DMS 273 (cell line): Measurements from ENCODE around the gene DCTN5.

Experiments
- DNase-seq: peaks from one replicate; lab custom pipeline; 2025; ENCODE audit not compliant: unreplicated experiment; lab: John Stamatoyannopoulos, UW

The DCTN5 gene

DNA sequence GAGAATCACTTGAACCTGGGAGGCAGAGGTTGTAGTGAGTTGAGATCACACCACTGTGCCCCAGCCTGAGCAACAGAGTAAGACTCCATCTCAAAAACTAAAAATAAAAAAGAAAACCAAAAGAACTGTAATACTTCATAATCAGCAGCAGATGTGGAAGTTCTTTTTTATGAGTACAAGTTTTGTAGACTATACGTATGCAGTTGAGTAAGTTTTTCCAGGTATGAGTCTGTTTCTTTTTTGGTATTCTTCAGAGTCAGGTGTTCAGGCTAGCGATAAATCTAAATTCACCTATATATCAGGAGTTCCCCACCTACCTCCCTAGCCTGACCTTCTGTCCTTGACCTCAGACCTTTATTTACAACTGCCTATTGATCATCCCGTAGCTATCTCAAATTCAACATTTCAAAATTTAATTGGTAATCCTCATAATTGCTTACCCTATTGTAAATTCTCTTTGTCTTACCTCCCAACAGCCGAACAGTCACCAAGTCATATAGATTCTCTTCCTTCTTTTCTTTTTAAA, 10.7 kb downstream of the DCTN5 start:
- DNase-seq: no peak

DNA sequence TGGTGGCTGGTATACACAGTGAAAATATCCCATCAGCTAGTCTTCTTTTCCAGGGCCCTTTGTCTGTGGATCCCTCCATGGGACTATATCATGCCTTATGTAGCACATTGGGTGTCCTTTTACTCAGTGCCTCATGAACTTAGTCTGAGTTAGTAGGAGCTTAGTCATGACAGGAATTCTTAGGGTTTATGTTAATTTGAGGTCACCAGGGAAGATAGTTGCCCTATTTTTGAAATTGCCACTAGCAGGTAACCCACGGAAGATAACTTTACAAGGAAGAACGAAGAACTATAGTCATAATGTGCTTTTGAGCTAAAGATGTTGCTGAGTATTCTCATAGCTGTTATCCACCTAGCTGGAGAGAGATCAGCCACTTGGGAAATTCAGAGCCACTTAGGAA, 22.7 kb downstream of the DCTN5 start:
- DNase-seq: no peak

- no peak for DNase-seq
Observed at GRCh38 chr16:23666571-23667354, 25.5 kb downstream of the DCTN5 start.

DNA sequence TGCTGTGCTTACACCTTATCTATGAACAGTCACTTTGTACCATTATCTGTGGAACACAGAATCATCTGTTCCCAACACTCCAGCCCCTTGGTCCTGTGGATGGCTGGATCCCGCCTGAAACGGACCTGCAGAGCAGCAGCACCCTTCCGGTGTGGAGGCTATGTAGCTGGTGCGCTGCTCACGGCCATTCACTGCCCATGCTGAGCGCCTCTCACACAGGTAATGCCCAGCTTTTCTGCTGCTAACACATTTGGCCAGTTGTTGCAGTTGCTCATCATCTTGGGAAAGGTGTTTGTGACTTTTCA, 26.0 kb downstream of the DCTN5 start:
- no peak for DNase-seq

DNA sequence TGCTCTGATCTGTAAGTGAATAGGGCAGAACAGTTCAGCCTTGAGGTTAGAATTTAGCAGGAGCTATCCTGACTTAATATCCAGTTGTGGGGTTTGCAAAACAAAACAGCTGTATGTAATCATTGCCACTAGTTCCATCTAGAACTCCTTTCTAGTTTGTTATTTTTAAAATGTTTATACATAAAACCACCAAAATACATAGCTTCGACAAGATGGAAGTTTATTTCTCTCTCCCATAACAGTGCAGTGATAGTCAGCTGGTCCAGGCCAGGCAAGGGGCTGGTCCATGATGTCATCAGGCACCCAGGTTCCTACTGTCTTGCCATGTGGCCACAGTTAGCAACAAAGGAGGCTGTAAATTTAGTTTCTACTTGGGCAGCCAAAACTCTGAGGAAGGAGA, 27.0 kb downstream of the DCTN5 start:
- DNase-seq: no peak

DNA sequence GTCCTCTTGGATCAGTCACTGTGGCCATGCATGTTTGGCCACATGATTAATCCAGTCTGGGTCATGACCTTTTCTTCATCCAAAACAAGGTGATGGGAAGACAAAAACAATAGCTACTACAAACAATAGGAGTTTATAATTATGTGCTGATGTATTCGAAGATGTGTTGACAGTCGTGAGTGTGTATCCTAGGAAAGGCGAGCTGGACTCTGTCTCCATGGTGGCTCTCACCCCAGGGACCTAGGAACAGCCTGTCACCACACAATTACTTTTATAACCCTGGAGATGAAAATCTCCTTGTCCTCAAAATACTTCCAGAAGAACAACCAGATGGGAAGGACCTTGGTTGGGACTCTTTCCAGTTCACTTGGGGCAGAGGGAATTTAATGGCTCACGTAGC, 27.6 kb downstream of the DCTN5 start:
- no peak for DNase-seq

DNA sequence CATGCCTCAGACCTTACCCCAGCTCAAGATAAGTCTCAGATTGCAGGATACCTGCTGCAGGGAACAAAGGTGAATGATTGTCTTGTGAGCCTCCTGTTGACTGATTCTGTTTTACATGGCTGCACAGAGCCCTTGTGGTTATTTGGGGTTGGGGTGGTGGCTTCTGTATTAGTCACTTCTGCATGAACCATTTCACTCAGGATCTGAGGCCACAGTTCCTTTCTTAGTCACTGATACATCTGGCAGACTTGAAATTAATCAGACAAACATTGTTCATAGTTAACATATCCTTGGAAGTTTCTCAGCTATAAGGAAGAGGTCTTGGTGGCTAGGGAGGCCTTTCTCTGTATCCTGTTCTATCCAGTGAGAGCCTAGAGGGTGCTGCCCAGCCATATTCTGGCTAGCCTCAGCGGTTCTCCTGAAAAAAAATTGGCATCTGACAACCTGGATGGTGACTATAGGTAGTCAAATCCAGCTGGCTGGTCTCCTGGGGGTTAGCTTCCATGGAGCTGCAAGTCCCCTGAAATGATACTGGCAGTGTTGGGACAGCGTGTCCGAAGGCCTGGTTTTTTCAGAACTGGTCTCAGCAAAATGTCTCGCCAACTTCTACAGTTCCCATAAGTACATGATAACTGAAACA, 29.0 kb downstream of the DCTN5 start:
- DNase-seq: no peak

DNA sequence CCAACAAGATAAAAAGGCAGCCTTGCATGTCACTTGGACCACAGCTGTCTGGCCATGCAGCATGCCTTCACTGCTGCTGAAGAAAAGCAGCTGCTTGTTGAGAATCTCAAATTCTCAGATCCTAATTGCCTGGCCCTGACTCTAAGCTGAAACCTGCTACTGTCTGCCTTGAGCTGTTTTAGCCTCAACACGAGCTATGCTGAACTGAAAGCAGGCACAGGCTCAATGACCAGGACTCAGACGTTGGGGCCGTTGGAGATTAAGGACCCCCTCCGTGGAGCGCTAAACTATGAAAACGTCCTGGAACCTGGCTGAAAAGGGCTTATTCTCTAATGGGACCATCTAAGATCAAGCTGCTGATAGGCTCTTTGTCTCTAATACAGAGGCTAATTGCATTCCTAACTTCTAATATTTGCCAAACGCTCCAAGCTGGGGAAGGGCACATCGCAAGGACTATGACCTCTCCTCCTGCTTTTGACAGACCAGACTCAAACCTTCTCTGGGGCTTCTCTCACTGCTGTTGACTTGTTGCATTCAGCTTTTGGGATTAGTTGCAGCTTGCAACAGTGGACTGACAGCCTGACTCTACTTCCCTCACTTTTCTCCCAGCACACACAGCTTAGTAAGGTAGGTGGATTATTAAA, 32.8 kb downstream of the DCTN5 start:
- DNase-seq: no peak

GRCh38 chr16:23676924-23677480, 35.7 kb downstream of the DCTN5 start:
- DNase-seq: no peak

GRCh38 chr16:23678430-23679273, 37.4 kb downstream of the DCTN5 start, which contains the start of gene PLK1:
PLK1 (plus strand) TSS chr16:23678889; CDS start chr16:23678933, 44 bp downstream.
- DNase-seq: peak; percentile 97

- peak; percentile 60 for DNase-seq
Observed at GRCh38 chr16:23679274-23679985, 38.2 kb downstream of the DCTN5 start.

GRCh38 chr16:23679986-23680336, 38.7 kb downstream of the DCTN5 start:
- peak; percentile 21 for DNase-seq

DNA sequence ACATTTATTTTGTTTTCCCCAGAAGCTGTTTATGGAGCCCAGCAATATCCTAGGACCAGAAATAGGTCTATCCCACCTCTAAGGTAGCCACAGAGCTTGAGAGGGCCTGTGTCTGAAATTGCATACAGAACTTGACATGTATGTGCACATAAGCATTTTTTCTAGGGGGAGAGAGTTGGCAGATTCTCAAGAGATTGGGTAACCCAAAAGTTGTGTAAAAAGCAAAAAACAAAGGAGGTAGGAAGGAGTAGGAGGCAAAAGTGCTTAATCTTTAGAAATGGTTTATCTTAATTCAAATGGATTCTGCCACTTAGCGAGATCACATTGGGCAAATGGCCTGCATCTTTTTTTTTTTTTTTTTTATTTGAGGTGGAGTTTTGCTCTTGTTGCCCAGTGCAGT, 40.9 kb downstream of the DCTN5 start:
- no peak for DNase-seq

- no peak for DNase-seq
Observed at GRCh38 chr16:23683487-23683886, 42.2 kb downstream of the DCTN5 start.

GRCh38 chr16:23687034-23687808, 46.0 kb downstream of the DCTN5 start:
- no peak for DNase-seq

DNA sequence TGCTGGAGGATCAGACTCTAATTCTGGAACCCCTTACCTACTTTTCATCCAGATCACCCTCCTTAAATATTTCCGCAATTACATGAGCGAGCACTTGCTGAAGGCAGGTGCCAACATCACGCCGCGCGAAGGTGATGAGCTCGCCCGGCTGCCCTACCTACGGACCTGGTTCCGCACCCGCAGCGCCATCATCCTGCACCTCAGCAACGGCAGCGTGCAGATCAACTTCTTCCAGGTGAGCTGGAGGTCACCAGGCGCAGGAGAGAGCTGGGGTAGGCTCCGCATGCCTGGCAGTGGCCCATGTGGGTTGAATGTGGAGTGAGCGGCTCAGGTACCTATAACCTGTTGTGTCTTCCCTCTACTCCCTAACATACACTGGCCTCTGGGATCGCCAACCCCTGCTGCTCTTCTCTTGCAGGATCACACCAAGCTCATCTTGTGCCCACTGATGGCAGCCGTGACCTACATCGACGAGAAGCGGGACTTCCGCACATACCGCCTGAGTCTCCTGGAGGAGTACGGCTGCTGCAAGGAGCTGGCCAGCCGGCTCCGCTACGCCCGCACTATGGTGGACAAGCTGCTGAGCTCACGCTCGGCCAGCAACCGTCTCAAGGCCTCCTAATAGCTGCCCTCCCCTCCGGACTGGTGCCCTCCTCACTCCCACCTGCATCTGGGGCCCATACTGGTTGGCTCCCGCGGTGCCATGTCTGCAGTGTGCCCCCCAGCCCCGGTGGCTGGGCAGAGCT, 48.3 kb downstream of the DCTN5 start:
- DNase-seq: no peak

- peak; percentile 14 for DNase-seq
Observed at GRCh38 chr16:23690771-23691482, 49.7 kb downstream of the DCTN5 start.

DNA sequence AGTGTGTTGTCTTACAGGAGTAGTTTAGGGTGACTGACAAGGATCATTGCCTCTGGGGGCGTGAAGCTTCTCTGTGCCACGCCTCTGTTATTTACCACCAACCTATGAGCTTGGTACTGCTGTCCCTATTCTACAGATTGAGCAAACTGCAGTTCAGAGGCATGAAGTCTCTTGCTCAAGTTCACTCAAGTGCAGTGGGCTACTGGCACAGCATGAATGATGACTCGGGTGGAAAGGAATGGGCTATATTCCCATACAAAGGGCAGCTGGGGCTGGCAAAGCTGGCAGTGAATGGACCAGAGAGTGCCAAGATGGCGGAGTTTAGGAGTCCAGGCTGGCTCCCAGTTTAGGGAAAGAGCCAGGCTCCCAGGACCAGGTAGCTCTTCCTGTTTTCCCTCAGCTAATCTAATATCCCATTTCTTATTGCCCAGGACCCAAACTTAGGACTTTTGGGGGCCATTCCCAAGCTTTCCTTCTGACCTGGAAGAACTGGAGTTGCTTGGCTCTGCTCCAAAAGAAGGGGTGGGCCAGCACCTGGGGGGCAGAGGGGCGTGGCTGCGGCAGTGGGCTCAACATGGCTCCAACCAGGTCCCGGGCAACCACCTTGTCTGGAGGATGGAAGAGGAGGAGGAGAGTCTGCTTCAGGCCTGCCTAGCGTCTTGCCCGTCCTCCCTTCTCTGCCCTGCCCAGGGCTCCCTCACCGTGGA, 50.4 kb downstream of the DCTN5 start:
- peak; percentile 33 for DNase-seq
